Kasumi-1 (cell line): ENCODE results near the gene GLIS2.

ENCODE experiments used
- DNase-seq, 2 experiments: peaks; one replicate each; lab custom pipeline; 2025; lab: John Stamatoyannopoulos, UW

Gene GLIS2

GRCh38 chr16:4381935-4382794, 66.3 kb downstream of the GLIS2 start:
- no peak for DNase-seq

- no peak for DNase-seq
These were observed 67.0 kb downstream of the GLIS2 start for GRCh38 chr16:4382795-4383357.

GRCh38 chr16:4383591-4384444, 68.0 kb downstream of the GLIS2 start:
- no peak for DNase-seq

- no peak for DNase-seq
These were observed 68.7 kb downstream of the GLIS2 start for GRCh38 chr16:4384509-4384942.

GRCh38 chr16:4385066-4385788, 69.4 kb downstream of the GLIS2 start:
- no peak for DNase-seq

- no peak for DNase-seq
These were observed 70.1 kb downstream of the GLIS2 start for GRCh38 chr16:4385789-4386450.

GRCh38 chr16:4386451-4386805, 70.6 kb downstream of the GLIS2 start:
- DNase-seq, result no peak

- DNase-seq, result no peak
These were observed 71.2 kb downstream of the GLIS2 start for GRCh38 chr16:4386951-4387565.

- DNase-seq, result no peak
These were observed 71.9 kb downstream of the GLIS2 start for GRCh38 chr16:4387781-4388180.

GRCh38 chr16:4388271-4389021, 72.6 kb downstream of the GLIS2 start:
- DNase-seq, result no peak
